DLD1 (cell line): ENCODE data around the gene SNX32.

Source experiments
- in situ Hi-C: cut with HindIII; loops from 2 replicates; pipeline ENCODE4 v1.10.0; 2017; ENCODE audit warnings: low sequenced_read_pairs

The SNX32 gene

DNA sequence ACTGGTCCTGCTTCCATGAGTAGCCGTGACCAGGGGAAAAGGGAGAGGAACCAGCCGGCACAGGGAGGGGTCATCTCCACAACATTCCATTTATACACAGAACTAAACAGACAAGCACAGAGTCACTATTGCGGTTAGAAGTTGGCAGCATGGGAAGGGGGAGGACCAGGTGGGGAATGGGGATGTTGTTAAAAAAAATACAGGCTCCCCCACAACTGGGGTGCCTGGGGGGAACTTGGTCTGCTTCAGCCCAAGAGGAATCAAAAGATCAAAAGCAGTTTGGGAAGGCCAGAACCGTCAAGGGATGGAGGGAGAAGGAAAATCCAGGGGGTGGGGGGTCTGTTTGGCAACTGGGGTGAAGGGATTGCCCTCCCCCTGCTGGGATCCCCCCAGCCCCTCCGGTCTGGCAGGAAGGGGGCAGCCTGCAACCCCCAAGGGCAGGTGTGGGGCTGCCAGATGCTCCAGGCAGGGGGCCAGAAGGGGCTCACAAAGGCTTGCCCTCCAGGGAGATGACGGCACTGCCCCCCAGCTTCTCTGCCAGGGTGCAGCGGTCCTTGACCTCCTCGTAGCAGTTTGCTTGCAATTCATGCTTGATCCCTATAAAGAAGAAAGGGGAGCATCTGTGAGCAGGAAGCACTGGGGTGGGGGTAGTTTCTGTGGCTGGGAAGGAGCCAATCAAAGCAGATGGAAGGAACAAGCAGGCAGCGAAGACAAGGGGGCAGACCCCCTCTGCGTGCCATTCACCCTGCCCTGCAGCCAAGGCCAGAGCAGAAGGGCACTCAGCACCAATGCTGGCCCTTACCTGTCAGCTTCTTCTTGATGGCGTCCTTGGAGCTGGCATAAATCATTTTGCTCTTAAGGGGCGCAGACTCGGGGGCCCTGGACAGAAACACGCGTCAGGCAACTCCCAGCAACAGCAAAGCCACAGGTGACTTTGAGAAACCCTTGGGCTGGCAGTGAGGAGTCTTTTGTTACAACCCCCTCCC is 21.4 kb downstream of the SNX32 start:
- in situ Hi-C loops: no loop called here

DNA sequence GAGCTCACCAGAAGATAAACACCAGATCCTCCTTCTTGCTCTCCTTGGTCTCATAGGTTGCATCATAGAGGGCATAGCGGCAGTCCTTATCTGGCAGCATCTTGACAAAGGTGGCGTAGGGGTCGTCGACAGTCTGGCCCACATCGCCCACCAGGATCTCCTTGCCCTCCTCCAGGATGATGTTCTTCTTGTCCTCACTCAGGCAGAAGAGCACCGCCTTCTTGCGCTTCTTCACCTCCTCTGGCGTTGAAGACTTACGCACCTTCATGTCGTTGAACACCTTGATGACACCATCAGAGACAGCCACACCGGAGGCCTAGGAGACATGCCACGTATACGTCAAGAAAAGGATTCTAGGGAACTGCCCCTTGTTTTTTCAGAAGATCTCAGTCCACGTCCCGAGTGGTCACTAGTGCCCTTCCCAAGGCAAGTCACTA is 22.2 kb downstream of the SNX32 start:
- in situ Hi-C loops: no loop called here

DNA sequence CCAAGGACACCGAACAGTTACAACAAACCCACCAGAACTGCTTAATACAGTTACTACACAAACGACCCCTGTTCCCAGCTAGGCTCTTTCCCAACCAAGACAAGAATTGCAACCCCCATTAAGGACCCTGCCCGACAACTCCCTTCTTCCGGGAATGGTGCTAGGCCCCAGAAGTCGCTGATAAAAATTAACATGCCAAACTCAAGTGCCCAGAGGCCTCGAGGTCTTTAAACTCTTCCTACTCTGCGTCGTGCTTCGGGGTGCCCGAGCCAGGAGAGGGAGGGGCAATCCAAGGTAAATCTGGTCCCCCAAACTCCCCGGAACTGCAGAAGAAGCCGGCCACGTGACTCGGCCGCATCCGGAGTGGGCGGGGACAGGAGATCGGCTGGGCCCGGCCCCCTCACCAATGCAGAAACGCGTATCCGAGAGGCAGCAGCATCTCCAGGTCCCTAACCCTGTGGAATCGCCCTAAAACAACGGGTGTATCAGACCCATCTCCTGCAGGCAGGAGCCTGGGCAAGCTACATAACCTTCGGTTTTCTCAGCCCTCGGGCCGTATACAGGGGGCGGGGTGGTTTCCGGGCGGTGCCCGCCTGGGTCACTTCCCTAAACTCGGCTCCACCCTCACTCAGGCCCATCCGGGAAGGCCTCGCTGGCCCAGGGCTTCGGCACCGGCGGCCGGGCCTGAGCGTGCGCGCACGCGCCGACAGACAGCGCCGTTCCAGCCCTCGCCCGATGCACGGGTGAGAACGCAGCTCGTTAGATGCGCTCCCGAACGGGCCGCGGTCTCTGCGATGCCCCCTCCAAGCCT is 23.1 kb downstream of the SNX32 start:
- in situ Hi-C loops: no loop called here

DNA sequence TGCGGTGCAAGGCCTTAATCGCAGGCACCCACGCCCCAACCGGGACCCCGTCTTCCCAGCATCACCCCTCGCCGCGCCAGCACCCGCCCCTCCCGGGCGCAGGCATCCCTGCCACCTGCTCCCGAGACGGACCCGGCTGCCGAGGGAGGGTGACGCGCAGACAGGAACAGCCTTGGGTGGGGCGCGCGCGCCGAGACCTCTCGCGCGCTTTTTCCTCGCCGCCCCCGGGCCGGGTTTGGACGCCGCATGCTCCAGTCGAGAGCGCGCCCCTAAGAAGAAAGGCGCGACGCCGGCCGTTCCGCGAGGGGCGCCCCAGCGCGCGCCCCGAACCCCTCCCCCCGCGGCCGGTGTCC is 23.7 kb downstream of the SNX32 start:
- in situ Hi-C loops: no loop called here

DNA sequence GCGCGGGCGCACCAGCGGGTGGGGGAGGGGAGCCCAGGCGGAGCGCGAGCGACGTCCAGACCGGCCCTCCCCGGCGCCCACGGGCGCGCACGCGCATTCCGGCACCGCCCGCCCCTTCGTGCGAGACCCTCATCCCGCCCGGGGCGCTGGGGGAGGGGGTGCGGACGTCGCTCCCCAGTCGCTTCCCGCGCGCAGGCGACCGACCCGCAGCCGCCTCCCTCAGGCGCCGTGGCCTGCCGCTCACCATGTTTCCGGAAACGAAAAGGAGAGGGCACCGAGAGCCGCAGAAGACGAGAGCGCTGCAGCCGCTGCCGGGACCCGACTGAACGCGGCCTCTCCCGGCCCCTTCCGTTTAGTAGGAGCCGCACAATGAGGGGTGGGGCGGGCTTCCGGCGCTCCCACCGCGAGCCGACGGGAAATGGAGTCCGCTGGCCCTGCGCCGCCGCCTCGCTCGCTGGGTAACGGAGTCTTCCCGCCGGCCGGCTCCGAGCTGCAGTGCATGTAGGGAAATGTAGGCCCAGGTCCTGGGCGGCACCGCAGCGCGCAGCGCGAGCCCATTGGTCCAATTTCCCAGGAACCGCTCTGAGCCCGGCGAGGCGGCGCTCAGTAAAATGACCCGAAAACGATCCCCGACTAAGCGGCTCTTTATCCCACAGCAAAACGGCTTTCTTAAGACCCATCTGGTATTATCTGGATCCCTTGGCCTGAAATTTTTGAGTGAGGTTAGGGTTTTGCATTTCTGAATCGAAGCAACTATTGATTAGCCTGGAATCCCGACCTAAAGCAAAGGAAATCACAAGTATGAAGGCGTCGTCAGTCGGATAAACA is 24.3 kb downstream of the SNX32 start, which contains the start of gene CFL1:
Gene CFL1 (minus strand): TSS at position 328 of the 828 bp plus-strand sequence. CDS start 81 bp downstream, at position 247.
- in situ Hi-C loops: no loop called here

DNA sequence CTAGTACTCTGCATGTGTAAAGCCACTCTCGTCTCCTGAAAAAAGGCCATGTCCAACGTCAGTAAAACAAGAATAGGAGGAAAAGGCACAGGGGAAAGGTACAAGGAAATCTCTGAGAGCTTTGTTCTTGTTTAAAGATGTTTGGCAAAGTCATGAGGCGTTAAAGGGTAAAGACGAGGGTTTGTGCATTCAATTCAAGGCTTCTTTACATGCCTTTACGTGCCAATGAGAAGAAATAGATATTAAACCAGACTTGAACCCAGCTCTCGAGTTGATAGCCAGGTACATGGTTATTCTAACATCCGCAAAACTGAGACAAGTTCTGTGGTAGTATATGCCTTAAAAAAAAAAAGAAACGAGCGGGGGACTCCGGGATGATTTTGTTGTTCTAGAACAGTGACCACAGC is 24.9 kb downstream of the SNX32 start:
- in situ Hi-C loops: no loop called here

DNA sequence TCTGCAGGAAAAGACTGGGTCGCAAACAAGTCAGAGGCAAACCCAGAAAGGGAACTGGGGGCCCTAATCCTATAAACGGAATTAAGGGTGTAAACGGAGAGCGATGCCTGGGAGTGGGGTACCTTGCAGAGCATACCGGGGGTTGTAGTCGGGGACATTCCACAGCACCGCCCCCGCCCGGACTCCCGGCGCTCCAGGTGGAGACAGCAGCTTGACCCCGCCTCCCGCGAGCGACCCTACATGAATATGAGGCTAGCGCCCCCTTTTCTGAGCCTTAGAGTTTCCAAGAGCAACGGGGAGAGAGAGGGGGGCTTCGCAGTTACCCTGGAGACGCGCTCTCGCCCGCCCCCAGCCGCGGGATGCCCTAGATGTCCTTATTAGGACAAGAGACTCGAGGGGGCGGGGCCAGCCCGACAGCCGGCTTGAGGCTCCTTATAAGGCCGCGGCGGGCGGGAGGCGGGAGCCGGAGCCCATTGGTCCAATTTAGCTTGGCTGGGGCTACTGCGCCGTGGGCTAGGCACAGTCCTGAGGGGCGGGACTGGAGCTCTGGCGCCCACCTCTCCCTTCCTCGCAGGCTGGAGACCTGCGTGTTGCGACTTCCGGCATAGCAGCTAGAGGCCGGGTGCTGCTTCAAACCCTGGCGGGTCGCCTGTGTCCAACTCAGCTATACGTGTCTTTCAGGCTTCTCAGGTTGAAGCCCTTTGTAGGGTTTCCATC is 25.5 kb downstream of the SNX32 start:
- in situ Hi-C loops: no loop called here

DNA sequence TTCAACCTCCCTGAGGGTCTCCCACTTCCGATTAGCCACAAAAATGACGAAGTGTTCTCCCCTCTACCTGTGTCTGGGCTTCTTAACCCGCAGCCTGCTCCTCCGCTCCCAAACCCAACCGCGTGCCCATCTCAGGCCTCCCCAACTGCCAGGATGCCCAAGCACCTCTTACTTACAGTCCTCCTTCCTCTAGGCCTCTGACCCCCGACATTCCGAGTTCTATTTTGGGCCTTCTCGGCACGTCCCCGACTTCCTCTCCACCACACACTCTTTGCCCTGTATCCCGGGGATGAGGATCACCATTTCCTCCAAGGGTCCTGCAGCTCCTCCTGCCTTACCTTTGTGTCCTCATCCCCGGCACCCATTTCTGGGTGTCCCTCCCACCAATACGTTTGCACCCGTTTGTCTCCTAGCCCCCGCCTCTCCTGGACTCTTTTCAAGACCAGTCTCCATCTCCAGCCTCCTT is 26.1 kb downstream of the SNX32 start:
- in situ Hi-C loops: no loop called here

DNA sequence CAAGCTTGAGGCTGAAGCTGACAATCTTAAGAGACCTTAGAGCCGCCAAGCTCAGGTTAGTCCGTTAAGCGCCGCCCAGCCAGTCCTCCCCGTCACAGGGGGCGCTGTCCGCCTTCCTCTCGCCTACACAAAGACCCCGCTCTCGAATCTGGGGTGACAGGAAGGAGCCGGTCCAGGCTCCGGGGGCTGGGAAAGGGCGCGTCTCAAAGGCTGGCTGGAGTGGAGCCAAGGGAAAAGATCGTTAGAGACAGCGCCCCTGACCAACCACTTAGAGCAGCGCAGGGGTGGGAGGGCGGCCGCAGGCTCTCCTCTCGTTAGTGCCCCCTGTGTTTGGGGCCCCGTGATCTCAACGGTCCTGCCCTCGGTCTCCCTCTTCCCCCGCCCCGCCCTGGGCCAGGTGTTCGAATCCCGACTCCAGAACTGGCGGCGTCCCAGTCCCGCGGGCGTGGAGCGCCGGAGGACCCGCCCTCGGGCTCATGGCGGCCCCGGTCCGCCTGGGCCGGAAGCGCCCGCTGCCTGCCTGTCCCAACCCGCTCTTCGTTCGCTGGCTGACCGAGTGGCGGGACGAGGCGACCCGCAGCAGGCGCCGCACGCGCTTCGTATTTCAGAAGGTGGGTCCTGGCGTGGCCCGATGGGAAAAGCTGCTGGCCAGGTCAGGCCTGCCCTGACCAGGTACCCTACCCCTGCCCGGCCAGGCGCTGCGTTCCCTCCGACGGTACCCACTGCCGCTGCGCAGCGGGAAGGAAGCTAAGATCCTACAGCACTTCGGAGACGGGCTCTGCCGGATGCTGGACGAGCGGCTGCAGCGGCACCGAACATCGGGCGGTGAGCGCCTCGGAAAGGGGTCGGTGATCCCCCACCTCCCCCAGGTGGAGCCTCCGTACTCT is 26.8 kb downstream of the SNX32 start, which contains the start of gene MUS81:
Gene MUS81 (plus strand): TSS at position 156 of the 887 bp plus-strand sequence. CDS start 321 bp downstream, at position 477.
- in situ Hi-C loops: no loop called here

DNA sequence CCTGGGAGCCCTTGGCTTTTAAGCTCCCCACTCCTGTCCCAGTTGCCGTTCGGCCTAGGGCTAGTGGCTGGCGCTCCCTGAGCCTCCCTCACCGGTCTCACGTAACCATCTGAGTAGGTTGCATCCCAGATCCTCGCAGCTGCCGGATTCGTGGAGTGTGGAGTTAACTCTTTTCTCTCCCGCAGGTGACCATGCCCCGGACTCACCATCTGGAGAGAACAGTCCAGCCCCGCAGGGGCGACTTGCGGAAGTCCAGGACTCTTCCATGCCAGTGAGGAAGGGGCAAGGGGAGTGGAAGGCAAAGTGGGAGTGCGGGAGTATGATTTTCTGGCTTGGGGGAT is 27.4 kb downstream of the SNX32 start:
- in situ Hi-C loops: no loop called here

DNA sequence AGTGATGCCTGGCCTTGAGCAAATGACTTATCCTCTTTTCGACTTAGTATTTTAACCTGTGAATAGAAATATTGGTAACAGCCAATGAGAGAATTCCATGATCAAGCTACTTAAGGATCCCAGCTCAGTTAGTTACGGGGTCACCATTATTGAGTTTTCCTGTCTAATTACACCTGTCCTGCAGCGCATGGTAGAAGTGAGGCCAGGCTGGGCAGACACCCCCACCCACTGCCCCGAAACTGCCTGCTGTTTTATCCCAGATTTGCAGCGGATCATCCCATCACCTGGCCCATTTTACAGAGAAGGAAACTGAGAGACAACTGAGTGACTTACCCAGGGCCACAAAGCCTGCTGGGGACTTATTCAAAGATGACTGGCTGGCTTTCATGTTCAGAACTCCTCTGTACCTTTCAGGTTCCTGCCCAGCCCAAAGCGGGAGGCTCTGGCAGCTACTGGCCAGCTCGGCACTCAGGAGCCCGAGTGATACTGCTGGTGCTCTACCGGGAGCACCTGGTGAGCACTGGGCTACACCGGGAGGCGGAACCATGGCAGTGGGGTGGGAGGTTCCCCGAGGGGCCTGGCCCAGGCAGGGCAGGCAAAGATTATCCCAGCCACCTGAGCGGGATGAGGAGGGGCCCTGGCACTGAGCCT is 27.9 kb downstream of the SNX32 start:
- in situ Hi-C loops: no loop called here

DNA sequence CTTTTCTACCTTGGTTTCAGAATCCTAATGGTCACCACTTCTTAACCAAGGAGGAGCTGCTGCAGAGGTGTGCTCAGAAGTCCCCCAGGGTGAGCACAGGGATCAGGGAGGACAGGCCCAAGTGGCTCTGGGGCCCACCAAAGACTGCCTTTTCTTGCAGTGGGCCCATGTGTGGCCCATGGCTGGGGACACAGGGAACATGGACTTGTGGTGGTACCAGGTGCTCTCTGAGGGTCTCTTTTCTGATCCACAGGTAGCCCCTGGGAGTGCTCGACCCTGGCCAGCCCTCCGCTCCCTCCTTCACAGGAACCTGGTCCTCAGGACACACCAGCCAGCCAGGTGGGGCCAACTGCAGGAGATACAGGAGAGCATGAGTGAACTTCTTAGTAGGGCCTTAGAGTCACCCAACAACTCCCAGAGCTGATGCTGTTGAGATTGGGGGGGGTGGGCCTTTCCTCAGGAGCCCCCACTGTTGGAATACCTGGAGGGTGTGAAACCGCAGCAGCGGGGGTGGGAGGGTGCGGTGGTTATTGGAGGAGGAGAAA is 28.5 kb downstream of the SNX32 start:
- in situ Hi-C loops: no loop called here

DNA sequence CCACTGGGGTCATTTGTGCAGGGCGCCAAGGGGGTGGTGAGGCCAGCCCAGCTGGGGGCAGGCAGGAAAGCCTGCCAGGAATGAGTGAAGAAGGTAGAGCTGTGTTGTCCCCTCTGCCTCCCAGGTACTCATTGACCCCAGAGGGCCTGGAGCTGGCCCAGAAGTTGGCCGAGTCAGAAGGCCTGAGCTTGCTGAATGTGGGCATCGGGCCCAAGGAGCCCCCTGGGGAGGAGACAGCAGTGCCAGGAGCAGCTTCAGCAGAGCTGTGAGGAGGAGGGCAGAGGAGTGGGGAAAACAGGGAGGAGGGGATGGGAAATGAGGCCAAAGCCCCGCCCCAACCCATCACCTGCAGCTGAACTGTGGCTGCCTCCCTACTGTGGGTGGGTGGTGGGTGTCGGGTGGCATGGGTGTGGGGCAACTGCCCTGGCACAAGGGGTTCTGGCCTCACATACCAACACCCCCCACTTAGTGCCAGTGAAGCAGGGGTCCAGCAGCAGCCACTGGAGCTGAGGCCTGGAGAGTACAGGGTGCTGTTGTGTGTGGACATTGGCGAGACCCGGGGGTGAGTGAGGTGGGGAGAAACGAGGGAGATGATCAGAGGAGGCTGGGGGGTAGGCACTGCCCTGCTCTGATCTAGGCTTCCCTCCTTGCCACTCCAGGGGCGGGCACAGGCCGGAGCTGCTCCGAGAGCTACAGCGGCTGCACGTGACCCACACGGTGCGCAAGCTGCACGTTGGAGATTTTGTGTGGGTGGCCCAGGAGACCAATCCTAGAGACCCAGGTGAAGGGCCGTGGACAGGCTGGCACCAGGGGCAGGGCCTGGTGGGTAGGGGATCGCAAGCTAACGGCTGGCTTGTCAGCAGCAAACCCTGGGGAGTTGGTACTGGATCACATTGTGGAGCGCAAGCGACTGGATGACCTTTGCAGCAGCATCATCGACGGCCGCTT is 29.5 kb downstream of the SNX32 start:
- in situ Hi-C loops: no loop called here

DNA sequence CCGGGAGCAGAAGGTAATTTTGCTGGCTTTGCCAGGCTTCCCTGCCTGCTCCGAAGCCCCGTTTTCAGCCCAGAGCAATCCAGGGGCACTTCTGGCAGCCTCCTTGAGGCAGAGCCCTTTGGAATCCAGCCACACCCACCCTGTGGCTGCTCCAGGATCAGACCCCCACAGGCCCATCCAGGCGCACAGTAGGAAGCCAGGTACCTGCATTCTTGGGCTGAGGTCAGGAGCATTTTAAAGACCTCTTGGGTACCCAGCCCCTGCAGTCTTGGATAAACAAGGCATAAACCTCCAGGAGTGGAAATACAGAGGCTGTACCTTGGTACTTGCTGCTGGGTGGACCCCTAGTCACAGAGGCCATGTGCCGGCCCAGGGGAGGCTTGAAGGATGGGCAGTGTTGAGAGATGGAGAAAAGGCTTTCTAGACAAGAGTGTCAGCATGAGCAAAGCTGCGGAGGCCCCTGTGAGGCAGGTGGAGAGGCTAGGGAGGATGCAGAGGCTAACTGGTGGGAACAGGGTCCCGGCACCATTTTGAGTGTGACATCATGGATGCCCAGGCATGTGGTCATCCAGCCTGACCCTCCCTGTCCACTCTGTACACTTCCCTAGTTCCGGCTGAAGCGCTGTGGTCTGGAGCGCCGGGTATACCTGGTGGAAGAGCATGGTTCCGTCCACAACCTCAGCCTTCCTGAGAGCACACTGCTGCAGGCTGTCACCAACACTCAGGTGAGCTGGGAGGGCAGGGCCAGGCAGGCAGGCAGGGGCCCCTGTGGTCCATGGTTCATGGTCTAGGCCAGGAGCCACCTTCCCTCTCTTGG is 30.3 kb downstream of the SNX32 start:
- in situ Hi-C loops: no loop called here

DNA sequence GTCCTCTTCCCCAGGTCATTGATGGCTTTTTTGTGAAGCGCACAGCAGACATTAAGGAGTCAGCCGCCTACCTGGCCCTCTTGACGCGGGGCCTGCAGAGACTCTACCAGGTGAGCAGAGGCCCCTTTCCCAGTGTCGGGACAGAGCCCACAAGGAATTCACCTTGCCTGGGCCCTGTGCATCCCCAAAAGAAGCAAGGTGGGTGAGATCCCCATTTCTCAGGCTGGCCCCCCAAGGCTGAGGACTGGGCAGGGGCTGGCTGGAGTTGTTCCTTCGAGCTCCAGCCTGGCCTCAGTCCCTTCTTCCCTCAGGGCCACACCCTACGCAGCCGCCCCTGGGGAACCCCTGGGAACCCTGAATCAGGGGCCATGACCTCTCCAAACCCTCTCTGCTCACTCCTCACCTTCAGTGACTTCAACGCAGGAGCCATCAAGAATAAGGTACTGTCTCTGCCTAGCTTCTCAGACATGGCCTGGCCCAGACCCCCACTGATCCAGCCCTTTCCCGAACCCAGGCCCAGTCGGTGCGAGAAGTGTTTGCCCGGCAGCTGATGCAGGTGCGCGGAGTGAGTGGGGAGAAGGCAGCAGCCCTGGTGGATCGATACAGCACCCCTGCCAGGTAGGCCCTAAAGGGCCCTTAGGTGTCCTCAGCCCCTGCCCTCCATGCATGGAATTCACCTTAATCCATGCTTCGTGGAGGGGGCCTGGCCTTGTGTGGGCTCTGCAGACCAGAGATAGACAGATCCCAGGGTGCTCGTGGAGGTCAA is 31.1 kb downstream of the SNX32 start:
- in situ Hi-C loops: no loop called here
